Epithelial cell of esophagus (primary cell): ENCODE results near the gene RAD51B.

Source experiments
- DNase-seq: peaks from one replicate; pipeline ENCODE4 v3.0.0; 2010; ENCODE audit warnings: low read depth
- H3K4me3 ChIP-seq: 2 replicates; pipeline ENCODE4 v1.5.1; 2011; ENCODE audit warnings: mild to moderate bottlenecking, low read length, control low read depth
- TF ChIP-seq, protein P1 (sequence below): IDR thresholded peaks from 2 replicates; pipeline ENCODE4 v1.5.1; 2011; ENCODE audit warnings: low read depth, mild to moderate bottlenecking, low read length, control low read depth, inconsistent platforms; ENCODE audit not compliant: insufficient read depth; ENCODE audit errors: missing control alignments

Gene RAD51B

GRCh38 chr14:68032154-68032553, 212.6 kb downstream of the RAD51B start:
- DNase-seq = no peak
- H3K4me3 ChIP-seq = no peak overlapping the region
- TF ChIP-seq, protein P1, sequence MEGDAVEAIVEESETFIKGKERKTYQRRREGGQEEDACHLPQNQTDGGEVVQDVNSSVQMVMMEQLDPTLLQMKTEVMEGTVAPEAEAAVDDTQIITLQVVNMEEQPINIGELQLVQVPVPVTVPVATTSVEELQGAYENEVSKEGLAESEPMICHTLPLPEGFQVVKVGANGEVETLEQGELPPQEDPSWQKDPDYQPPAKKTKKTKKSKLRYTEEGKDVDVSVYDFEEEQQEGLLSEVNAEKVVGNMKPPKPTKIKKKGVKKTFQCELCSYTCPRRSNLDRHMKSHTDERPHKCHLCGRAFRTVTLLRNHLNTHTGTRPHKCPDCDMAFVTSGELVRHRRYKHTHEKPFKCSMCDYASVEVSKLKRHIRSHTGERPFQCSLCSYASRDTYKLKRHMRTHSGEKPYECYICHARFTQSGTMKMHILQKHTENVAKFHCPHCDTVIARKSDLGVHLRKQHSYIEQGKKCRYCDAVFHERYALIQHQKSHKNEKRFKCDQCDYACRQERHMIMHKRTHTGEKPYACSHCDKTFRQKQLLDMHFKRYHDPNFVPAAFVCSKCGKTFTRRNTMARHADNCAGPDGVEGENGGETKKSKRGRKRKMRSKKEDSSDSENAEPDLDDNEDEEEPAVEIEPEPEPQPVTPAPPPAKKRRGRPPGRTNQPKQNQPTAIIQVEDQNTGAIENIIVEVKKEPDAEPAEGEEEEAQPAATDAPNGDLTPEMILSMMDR = no peak

- no peak overlapping the region for H3K4me3 ChIP-seq
- DNase-seq = no peak
- TF ChIP-seq, protein P1 = no peak
Observed at GRCh38 chr14:68033336-68033932, 213.9 kb downstream of the RAD51B start.

DNA sequence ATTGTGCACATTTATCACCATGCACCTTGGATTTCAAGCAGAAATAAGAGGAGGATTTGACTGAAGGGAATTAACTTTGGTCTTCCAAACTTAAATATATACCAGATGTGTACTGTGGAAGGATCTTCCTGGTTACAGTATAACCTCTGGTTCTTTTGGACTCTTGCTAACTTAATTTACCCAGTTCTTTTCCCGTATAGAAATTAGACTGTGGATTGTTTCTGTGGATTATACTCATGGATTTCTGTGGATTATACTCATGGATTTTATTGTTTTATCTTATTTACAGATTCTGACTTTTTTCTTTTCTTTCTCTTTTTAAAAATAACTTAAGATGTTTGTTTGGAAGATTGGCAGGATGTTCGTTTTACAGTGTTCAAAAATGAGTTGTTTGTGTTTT, 215.3 kb downstream of the RAD51B start:
- DNase-seq = no peak
- TF ChIP-seq, protein P1 = no peak
- H3K4me3 ChIP-seq = no peak overlapping the region

DNA sequence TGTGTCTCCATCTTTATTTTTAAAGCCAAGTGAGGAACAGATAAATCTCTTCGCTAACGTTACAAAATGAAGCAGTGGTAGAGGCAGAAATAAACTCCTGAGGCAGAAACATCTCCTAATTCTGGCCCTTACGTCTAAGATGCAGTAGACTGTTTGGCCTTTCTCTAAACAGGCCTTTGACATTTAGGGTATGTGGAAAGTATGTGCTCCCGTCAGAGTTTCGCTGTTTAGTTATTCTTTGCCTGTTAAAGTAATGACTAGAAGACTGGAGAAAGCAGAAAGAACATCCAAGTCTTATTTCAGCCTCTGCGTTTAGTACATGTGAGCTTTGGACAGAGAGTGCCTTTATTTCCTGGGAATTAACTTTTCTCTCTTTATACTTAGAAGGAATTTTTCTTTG, 216.6 kb downstream of the RAD51B start:
- no peak for DNase-seq

GRCh38 chr14:68039593-68039992, 220.0 kb downstream of the RAD51B start:
- TF ChIP-seq, protein P1 = no peak
- DNase-seq = peak; percentile 54
- H3K4me3 ChIP-seq = no peak overlapping the region

More for the DNA sequence above, 216.6 kb downstream of the RAD51B start:
- TF ChIP-seq, protein P1 = no peak
- H3K4me3 ChIP-seq = no peak overlapping the region

DNA sequence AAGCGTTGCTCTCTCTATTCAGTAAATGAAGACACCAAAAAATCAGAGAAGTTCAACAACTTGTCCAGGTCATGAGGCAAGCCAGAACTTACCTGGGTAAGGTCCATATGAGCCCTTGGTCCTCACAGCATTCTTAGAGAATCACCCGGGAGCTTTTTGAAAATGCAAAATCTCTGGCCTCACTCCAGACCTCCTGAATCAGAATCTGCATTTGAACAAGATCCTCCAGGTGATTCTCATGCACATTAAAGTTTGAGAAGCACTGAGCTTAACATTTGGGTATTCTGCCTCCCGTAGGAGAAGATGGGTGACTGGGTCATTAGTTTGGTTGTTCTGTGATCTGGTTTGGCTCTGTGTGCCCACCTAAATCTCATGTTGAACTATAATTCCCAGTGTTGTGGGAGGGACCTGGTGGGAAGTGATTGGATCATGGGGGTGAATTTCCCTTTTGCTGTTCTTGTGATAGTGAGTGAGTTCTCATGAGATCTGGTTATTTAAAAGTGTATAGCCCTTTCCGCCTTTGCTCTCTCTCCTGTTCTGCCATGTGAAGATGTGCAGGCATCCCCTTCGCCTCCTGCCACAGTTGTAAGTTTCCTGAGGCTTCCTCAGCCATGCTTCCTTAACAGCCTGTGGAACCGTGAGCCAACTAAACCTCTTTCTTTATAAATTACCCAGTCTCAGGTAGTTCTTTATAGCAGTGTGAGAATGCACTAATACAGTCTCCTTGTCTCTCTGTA, 221.2 kb downstream of the RAD51B start:
- DNase-seq = no peak
- H3K4me3 ChIP-seq = no peak overlapping the region
- TF ChIP-seq, protein P1 = no peak
